CD4-positive, alpha-beta T cell (primary cell): Measurements from ENCODE around the gene ZNF423. TPM values are rescaled to one million over a fixed set of nuclear protein-coding genes. Genes with fewer than 3 reads are reported as not detected.

Experiments
- ATAC-seq: fragments of 200-7000 bp; cut with Tn5 transposase; one replicate; pipeline ENCODE4 v1.10.0; 2022; ENCODE audit warnings: mild to moderate bottlenecking; ENCODE audit not compliant: poor library complexity
- CTCF ChIA-PET: fragments of 350-600 bp; sonication (Branson Sonifier 250); formaldehyde crosslinking; loops from one replicate; lab custom pipeline; 2021; ENCODE audit warnings: antibody characterized with exemption, inconsistent platforms; lab: Charles Lee
- POLR2A ChIA-PET: fragments of 350-600 bp; sonication (Branson Sonifier 250); formaldehyde crosslinking; loops from one replicate; lab custom pipeline; 2021; ENCODE audit warnings: antibody characterized with exemption, inconsistent platforms; lab: Charles Lee
- DNase-seq, 14 experiments: peaks; one replicate each; pipeline ENCODE4 v3.0.0-alpha.2; 2013 to 2020; ENCODE audit warnings: mixed read lengths in 2 of 14
- H3K27ac ChIP-seq, 2 donors: one replicate each; pipeline versions ENCODE4 v1.5.1 to v1.7.0; 2013; ENCODE audit warnings: low read length in 2 of 2, low read depth in 1 of 2, mild to moderate bottlenecking in 1 of 2
- H3K27me3 ChIP-seq, 2 experiments: 1 replicate in 1 of 2; 2 replicates in 1 of 2; pipeline versions ENCODE4 v1.6.1 to v1.7.0; 2013; ENCODE audit warnings: low read length in 2 of 2, control low read depth in 1 of 2, mild to moderate bottlenecking in 1 of 2, moderate library complexity in 1 of 2; ENCODE audit not compliant: insufficient read depth in 2 of 2, control insufficient read depth in 1 of 2
- H3K36me3 ChIP-seq: one replicate; pipeline ENCODE4 v1.6.1; 2013; ENCODE audit warnings: low read length, control low read depth; ENCODE audit not compliant: insufficient read depth
- H3K4me1 ChIP-seq: one replicate; pipeline ENCODE4 v1.6.1; 2013; ENCODE audit warnings: low read length, control low read depth; ENCODE audit not compliant: insufficient read depth
- H3K4me3 ChIP-seq: one replicate; pipeline ENCODE4 v1.5.1; 2013; ENCODE audit warnings: mild to moderate bottlenecking, low read length, moderate library complexity
- H3K9me3 ChIP-seq, 2 experiments: 1 replicate in 1 of 2; 2 replicates in 1 of 2; pipeline versions ENCODE4 v1.6.1 to v1.7.0; 2013; ENCODE audit warnings: low read length in 2 of 2, mild to moderate bottlenecking in 2 of 2, control low read depth in 1 of 2, moderate library complexity in 1 of 2; ENCODE audit not compliant: control insufficient read depth in 1 of 2, insufficient read depth in 1 of 2
- H3K27ac Mint-ChIP-seq: one replicate; pipeline ENCODE4 v1.8.0; 2020; ENCODE audit warnings: mixed read lengths
- H3K27me3 Mint-ChIP-seq: one replicate; pipeline ENCODE4 v1.8.0; 2021; ENCODE audit warnings: mixed read lengths
- H3K36me3 Mint-ChIP-seq: one replicate; pipeline ENCODE4 v1.8.0; 2021; ENCODE audit warnings: low read depth, mixed read lengths
- H3K4me1 Mint-ChIP-seq: one replicate; pipeline ENCODE4 v1.8.0; 2021; ENCODE audit warnings: low read depth, mixed read lengths
- H3K4me3 Mint-ChIP-seq: one replicate; pipeline ENCODE4 v1.8.0; 2020; ENCODE audit warnings: mild to moderate bottlenecking, mixed read lengths
- H3K9me3 Mint-ChIP-seq: one replicate; pipeline ENCODE4 v1.8.0; 2020; ENCODE audit warnings: mixed read lengths
- CTCF ChIP-seq: fragments of 200-600 bp; IDR thresholded peaks from one replicate; pipeline ENCODE4 v1.8.0; 2022; ENCODE audit warnings: antibody characterized with exemption, mild to moderate bottlenecking
- intact Hi-C, 2 experiments: fragments of 100-400 bp; cut with DNase I in 1 of 2; cut with micrococcal nuclease in 1 of 2; formaldehyde crosslinking; loops; one replicate each; pipeline versions ENCODE4 v1.15.1 to v1.9.0; 2023 to 2025; cut with DNase I, micrococcal nuclease
- total RNA-seq, 174 experiments: library from RNA in 2 of 174; stranded (reverse) in 2 of 174; gene quantifications; one replicate each; pipeline ENCODE4 v1.2.3 and lab custom pipeline; 2021 to 2026

Gene ZNF423
- total RNA-seq, 2 experiments from 2014 or later, result not detected

GRCh38 chr16:49585143-49585832 lies 270.6 kb downstream of the ZNF423 start:
- DNase-seq (no peak), ATAC-seq (no peak)
- Histone ChIP-seq H3K4me1 (no peaks in the 10 kb centered on the region), H3K36me3 (no peaks in the 10 kb centered on the region), H3K27ac (no peak overlapping the region), H3K9me3 (peaks cover 0 to 4% of the 10 kb centered on the region in 2 experiments), H3K4me3 (no peak overlapping the region), H3K27me3 (peaks cover 0 to 3% of the 10 kb centered on the region in 2 experiments)
- Mint-ChIP-seq H3K27me3 (no peaks in the 10 kb centered on the region), H3K27ac (no peak overlapping the region), H3K9me3 (no peaks in the 10 kb centered on the region), H3K4me1 (no peaks in the 10 kb centered on the region), H3K4me3 (no peak overlapping the region), H3K36me3 (no peaks in the 10 kb centered on the region)
- CTCF ChIA-PET, result no interaction called here
- intact Hi-C loops, result no loop called here
- TF ChIP-seq CTCF, result no peak
- POLR2A ChIA-PET, result no interaction called here

- ChIA-PET CTCF (no interaction called here), POLR2A (interaction anchor here (0.7 to 1.3 kb wide), 2 partner anchors 28 to 92 kb away, joined by 3 read pairs; no protein-coding TSS in a partner anchor)
- no peak overlapping the region for H3K27ac Mint-ChIP-seq
- H3K27ac ChIP-seq, result no peak overlapping the region
- H3K9me3 Mint-ChIP-seq, result no peaks in the 10 kb centered on the region
- H3K36me3 ChIP-seq, result no peaks in the 10 kb centered on the region
- H3K27me3 Mint-ChIP-seq, result no peaks in the 10 kb centered on the region
- H3K9me3 ChIP-seq, result peaks cover 0 to 4% of the 10 kb centered on the region in 2 experiments
- H3K4me1 ChIP-seq, result no peaks in the 10 kb centered on the region
- no peak overlapping the region for H3K4me3 ChIP-seq
- no peak for DNase-seq
- H3K4me1 Mint-ChIP-seq, result no peaks in the 10 kb centered on the region
- ATAC-seq, result no peak
- no peaks in the 10 kb centered on the region for H3K36me3 Mint-ChIP-seq
- H3K27me3 ChIP-seq, result peaks cover 0 to 3% of the 10 kb centered on the region in 2 experiments
- intact Hi-C loops, result no loop called here
- no peak for TF ChIP-seq CTCF
- H3K4me3 Mint-ChIP-seq, result no peak overlapping the region
Measured at GRCh38 chr16:49583911-49584310, 272.0 kb downstream of the ZNF423 start.

- no peaks in the 10 kb centered on the region for H3K9me3 Mint-ChIP-seq
Measured at GRCh38 chr16:49581630-49582298, 274.1 kb downstream of the ZNF423 start.

More at GRCh38 chr16:49581630-49582298, 274.1 kb downstream of the ZNF423 start:
- DNase-seq (no peak), ATAC-seq (no peak)
- Mint-ChIP-seq H3K27me3 (no peaks in the 10 kb centered on the region), H3K36me3 (no peaks in the 10 kb centered on the region), H3K4me1 (no peaks in the 10 kb centered on the region), H3K27ac (no peak overlapping the region), H3K4me3 (no peak overlapping the region)
- Histone ChIP-seq H3K27ac (no peak overlapping the region), H3K4me3 (no peak overlapping the region), H3K9me3 (peaks cover 0 to 11% of the 10 kb centered on the region in 2 experiments), H3K4me1 (no peaks in the 10 kb centered on the region), H3K27me3 (peaks cover 0 to 3% of the 10 kb centered on the region in 2 experiments), H3K36me3 (no peaks in the 10 kb centered on the region)
- ChIA-PET POLR2A (no interaction called here), CTCF (interaction anchor here (1.0 kb wide), 1 partner anchor 11 kb away, joined by 3 read pairs; no protein-coding TSS in a partner anchor)
- TF ChIP-seq CTCF, result no peak
- intact Hi-C loops, result no loop called here
